Subcutaneous adipose tissue (tissue), 4 donors: ENCODE measurements around the gene EIF2D. TPM values are rescaled to one million over a fixed set of nuclear protein-coding genes. Genes with fewer than 3 reads are reported as not detected.

Experiments
- total RNA-seq, 4 donors: library from RNA; depleted of rRNA; stranded (reverse); fragments of >200 nt; gene quantifications; one replicate each; pipeline ENCODE4 v1.1.0, GENCODE V29; 2016
- TF ChIP-seq, protein P1 (sequence below): fragments of 450-650 bp; IDR thresholded peaks from one replicate; pipeline ENCODE4 v1.5.1; 2016; ENCODE audit warnings: low read depth, mild to moderate bottlenecking, control low read depth, antibody characterized with exemption, moderate library complexity

Gene EIF2D
- total RNA-seq, 4 donors from 2014 or later = 43.5 to 64.6 (median 51.4) TPM

DNA sequence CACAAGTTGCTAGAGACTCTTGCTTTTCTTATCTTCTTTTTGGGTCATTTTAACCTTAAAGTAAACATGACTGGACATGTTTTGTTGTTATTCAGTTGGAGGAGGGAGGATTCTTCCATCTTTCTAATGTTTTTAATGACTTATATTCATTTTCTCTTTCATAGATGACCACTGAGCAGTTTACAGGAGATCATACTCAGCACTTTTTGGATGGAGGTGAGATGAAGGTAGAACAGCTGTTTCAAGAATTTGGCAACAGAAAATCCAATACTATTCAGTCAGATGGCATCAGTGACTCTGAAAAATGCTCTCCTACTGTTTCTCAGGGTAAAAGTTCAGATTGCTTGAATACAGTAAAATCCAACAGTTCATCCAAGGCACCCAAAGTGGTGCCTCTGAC lies 35.0 kb upstream of the EIF2D start:
- TF ChIP-seq, protein P1, sequence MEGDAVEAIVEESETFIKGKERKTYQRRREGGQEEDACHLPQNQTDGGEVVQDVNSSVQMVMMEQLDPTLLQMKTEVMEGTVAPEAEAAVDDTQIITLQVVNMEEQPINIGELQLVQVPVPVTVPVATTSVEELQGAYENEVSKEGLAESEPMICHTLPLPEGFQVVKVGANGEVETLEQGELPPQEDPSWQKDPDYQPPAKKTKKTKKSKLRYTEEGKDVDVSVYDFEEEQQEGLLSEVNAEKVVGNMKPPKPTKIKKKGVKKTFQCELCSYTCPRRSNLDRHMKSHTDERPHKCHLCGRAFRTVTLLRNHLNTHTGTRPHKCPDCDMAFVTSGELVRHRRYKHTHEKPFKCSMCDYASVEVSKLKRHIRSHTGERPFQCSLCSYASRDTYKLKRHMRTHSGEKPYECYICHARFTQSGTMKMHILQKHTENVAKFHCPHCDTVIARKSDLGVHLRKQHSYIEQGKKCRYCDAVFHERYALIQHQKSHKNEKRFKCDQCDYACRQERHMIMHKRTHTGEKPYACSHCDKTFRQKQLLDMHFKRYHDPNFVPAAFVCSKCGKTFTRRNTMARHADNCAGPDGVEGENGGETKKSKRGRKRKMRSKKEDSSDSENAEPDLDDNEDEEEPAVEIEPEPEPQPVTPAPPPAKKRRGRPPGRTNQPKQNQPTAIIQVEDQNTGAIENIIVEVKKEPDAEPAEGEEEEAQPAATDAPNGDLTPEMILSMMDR = no peak

DNA sequence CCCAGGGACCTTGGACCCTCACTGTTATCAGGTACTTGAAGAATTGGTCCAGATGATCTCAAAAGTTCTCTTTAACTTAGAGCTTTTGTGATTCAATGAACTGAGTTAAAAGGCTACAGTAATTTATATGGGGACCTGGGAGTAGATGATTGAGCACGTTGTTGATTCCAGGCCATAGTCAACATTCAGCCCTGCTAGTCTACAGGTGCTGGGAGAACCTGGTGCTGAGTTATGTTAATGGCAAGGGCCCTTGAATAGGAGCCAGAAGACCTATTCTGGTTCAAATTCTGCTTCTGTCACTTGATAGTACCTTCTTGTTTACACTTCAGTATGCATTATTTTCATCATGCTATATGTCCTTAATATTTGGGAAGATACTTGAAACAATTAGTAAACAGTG lies 34.2 kb upstream of the EIF2D start:
- TF ChIP-seq, protein P1 = no peak

DNA sequence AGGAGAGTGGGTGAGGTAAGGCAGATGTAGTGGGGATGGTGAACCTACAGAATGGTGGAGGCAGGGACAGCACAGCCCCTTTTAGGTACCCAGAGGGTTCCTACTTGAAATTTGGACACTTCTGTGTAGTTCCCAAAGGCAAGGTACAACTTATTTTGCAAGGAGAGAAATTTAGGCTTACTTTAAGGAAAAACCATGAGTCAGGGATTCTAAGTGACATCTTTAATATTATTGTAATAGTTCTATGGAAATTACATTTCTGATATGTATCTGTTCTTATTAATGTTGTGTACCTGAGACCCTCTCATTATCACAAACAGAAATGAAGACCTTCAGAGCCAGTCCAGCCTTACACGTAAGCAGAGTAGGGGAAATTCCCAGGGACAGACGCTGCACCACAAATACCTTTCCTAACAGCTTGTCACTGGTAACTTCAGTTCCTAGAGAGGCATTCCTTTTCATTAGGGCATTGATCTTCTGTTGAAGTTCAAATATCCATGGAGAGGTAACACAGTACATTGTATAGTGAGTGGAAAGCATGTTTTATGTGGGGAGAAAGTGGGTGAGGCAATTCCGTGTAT lies 30.9 kb upstream of the EIF2D start:
- TF ChIP-seq, protein P1 = no peak

DNA sequence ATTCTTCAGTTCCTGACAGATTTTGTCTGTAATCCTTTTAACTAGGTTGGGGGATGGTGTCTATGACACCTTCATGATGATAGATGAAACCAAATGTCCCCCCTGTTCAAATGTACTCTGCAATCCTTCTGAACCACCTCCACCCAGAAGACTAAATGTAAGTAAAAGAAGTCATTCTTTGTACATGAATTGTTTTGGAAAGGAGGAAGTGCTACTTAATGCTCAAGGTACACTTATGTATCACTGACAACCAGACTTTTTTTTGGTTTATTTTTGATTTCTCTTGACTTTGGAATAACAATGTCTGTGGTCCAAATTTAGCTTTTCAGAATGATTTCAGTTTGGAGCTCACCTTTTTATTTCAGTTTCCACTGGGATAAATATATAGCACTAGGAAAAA lies 25.3 kb upstream of the EIF2D start:
- TF ChIP-seq, protein P1 = no peak

DNA sequence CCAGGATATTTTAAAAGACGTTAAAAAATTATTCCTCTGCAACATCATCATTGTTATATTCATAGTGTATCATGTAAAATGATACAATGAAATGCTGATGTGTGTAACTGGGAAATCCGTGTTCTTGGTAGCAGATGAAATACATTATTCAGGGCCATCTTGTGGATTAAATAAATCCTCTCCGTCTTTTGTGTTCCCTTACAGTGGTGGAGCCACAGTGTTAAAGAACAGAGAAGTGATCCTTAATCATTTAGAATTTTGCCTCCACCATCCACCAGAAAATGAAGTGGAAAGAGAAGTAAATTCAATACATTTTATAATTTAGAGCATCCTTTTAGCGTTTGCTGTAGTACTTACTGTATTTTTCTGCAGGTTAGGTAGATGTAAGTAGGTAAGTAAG lies 24.4 kb upstream of the EIF2D start:
- TF ChIP-seq, protein P1 = no peak

DNA sequence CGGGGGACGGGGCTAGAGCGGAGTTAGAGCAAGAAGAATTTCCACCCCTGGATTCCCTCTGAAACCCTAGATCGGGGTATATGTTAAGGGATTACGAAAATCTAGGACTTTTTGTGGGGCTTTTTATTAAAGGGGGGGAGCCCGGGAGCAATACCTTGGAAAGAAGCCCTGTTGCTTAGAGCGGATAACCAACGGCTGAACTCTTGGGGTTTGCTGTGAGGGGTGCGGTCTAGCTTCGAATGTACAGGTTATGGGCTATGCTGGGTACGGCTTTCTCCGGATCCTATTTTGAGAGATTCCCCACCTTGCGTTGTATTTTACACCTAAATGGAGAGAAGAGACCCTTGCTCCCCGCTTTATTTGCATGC lies 23.7 kb upstream of the EIF2D start:
- TF ChIP-seq, protein P1 = no peak

DNA sequence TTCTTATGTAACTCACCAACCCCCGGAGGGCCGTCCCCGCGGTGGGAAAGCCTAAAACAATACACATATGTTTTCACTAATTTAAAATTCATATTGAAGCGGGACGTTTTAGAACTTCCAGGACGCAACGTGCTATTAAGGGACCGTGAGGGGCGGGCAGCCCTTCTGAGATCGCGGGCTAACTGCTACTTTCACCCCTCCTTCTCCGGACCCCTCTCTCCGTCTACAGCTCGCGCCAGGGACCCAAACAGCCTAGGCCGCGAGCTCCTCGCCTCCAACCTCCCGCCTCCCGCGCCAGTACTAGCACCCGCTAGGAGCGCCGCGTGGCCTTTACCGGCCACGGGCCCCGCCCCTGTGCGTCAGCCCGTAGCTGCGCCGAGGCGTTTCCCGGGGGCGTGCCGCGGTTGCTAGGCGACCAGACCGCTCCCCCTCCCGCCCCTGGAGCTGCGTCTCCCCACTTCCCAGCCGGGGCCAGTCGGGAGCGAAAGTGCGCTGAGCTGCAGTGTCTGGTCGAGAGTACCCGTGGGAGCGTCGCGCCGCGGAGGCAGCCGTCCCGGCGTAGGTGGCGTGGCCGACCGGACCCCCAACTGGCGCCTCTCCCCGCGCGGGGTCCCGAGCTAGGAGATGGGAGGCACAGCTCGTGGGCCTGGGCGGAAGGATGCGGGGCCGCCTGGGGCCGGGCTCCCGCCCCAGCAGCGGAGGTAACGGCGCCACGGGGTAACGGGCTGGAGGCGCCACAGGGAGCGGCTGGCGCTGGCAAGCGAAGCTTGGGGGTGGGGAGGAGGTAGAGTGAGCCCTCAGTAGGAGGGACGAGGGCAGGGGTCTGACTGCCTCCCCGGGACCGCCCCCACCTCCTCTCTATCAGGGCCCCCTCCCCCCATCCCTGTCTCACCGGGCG lies 23.1 kb upstream of the EIF2D start, which contains the start of gene DYRK3:
Gene DYRK3, plus strand, starts transcription at position 457 of the 898 bp plus-strand sequence. Its CDS starts 168 bp downstream, at position 625.
- TF ChIP-seq, protein P1 = no peak
